ENCODE measurements around the gene WDR1.

GRCh38 chr4:10134141-10134540 lies 17.5 kb upstream of the WDR1 start:
- TF ChIP-seq CTCF (IDR thresholded peaks at IDR 0.05; ENCODE audit: insufficient read depth, low read length, poor library complexity, severe bottlenecking): no peak
- TF ChIP-seq EZH2phosphoT487 (conservative IDR thresholded peaks at IDR 0.05; ENCODE audit: low read length): no peak

All from SU-DHL-6 (cell line).